Measurements from ENCODE around the gene MSMB.
"Not testable (repeated sequence)": the region's sequence is repeated elsewhere in the genome, so short reads cannot be mapped to it uniquely, and the experiment has no call there.

The MSMB gene

GRCh38 chr10:46069771-46070463, 23.8 kb upstream of the MSMB start:
- DNase-seq: no peak

- DNase-seq: no peak
These were observed 22.8 kb upstream of the MSMB start for GRCh38 chr10:46068905-46069304.

- DNase-seq: no peak
These were observed 22.0 kb upstream of the MSMB start for GRCh38 chr10:46068117-46068516.

DNA sequence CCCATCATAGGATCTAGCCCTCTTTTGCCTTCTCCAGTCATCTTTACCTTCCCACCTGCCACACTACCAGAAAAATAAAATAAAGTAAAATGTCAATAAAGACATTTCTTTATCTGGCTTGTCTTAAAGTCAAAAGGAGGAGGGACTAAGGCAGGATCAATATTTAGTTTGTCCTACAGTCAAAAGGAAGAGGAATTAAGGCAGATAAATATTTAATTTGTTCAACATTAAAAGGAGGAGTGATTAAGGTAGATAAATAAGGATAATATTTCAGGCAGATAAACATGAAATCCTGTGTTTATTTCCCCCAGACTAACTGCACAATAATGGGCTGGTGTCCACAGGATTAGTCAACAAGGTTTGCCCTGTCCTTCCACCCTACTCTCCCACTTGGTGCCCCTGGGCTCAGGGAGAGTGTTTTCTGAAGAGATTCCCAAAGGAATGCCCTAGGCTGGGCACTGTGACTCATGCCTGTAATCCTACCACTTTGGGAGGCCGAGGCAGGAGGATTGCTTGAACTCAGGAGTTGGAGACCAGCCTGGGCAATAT, 18.3 kb upstream of the MSMB start:
- DNase-seq: no peak

DNA sequence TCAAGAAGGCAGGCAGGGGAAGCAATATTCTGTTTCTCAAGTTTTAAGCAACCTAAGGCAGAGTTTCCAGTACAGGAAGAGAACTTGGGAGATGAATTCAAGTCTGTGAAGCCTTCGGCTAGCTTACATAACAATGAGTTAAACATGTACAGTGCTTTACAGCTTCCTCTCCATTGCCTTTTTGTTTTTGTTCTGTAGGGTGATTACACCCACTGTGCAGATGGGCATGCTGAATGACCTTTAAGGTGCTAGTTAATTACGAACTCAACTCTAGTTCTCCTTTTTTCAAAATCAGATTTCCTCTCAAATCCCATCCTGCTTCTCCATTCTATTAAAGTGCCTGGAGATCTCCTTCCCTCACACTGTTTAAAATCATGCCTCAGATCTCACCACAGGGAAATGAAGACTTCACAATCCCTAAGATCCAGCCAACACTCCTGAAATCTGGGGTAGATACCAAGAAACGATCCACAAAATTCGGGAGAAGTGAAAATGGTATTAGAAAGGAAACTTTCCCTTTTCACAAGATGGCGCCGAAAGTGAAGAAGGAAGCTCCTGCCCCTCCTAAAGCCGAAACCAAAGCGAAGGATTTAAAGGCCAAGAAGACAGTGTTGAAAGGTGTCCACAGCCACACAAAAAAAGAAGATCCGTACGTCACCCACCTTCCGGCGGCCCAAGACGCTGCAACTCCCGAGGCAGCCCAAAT, 16.8 kb upstream of the MSMB start:
- DNase-seq: peak; percentile 25

DNA sequence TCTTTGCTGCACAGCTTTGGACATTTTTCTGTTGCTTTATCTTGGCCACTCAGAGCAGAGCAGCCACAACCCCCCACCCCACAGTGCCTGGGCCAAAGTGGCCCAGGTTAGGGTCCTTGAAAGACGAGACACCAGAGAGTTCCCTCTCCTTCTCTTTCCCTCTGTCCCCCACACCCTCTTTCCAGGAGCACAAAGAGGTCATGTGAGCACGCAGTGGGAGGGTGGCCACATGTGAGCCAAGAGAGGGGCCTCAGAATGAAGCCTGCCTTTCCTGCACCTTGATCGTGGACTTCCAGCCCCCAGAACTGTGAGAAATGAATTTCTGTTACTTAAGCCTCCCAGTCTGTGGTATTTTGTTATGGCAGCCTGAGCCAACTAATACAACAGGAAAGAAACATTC, 14.6 kb upstream of the MSMB start:
- no peak for DNase-seq

DNA sequence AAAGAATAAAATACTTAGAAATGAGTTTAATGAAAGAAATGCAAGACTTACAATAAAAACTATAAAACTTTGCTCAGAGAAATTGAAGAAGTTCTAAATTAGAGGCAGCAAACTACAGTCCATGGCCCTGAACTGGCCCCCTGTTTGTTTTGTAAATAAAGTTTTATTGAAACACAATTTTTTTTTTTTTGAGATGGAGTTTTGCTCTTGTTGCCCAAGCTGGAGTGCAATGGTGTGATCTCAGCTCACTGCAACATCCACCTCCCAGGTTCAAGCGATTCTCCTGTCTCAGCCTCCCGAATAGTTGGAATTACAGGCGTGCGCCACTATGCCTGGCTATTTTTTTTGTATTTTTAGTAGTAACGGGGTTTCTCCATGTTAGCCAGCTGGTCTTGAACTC, 11.9 kb upstream of the MSMB start:
- not testable (repeated sequence) for DNase-seq

DNA sequence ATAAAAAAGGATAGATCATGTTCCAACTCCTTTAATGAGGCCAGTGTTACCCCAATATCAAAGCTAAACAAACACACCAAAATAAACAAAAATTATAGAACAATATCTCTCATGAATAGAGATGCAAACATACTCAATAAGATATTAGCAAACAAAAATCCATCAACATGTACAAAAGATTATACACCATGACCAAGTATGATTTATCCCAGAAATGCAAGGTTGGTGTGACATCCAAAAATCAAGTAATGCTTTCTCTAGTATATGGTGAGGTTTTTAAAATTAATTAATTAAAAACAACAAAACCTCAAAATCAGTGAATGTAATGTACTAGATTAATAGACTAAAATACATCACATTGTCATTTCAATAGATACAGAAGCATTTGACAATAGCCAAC, 11.0 kb upstream of the MSMB start:
- DNase-seq: no peak

DNA sequence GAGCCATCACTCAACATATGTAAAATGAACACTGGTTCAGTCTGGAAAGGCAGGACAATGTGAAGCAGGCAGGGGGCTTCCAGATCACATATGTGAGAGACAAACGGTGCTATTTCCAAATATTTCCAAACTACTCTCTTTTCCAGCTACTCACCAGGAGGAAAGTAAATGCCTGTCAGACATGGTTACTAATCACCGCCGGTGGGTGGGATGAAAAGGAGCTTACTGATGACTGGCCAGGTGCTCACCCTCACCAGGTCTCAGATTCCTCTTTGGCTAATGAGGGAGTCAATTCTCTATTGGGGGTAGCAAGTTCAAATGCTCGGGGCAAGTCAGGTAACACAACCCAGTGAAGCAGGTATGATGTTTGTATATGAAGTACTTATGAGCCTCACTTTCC, 9.7 kb upstream of the MSMB start:
- no peak for DNase-seq

GRCh38 chr10:46053534-46054434, 7.7 kb upstream of the MSMB start:
- no peak for DNase-seq

- DNase-seq: no peak
These were observed 6.8 kb upstream of the MSMB start for GRCh38 chr10:46052791-46053375.

DNA sequence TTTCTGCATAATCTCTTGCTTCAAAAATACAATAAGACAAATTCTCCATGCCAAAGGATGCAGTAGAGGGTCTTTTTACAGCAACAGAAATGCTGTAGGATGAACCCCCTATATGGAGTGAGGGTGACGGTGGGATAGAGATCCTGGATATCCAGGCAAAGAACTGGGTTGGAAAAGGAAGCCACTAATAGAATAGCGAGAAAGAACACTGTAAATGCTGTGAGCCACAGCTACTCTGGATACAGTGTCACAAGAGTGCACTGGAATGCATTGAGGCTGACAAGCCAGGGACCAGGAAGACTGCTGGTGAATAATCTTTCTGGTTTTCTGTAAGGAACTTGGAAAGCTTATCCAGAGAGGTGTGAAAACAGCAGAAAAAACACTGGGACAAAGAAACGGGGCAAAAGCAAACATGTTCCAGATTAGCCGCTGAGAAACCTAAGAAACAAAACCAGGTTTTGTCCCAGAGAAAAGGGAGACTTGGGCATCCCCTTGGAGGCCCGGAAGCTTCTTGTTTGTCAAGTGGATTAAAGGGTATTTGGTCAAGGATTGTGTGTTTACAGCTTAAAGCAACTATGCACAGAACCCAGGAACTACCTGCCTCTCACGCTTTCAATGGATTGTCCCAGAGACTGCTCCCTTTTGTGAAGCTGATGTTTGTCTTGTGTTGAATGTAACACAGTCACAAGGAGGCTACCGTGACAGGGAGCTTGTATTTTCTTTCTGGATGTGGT, 6.2 kb upstream of the MSMB start:
- no peak for DNase-seq

GRCh38 chr10:46050941-46051623, 5.0 kb upstream of the MSMB start:
- DNase-seq: peak; percentile 31

DNA sequence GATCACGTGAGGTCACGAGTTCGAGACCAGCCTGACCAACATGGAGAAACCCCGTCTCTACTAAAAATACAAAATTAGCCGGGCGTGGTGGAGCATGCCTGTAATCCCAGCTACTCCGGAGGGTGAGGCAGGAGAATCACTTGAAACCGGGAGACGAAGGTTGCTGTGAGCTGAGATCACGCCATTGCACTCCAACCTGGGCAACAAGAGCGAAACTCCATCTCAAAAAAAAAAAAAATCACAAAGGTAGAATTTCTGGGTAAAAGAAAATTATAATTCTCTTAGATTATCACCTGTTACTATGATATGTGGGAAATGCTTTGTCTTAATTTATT, 3.4 kb upstream of the MSMB start:
- DNase-seq: not testable (repeated sequence)

GRCh38 chr10:46048152-46048551, 2.1 kb upstream of the MSMB start:
- DNase-seq: no peak

GRCh38 chr10:46042527-46042926, 3.5 kb downstream of the MSMB start:
- DNase-seq: no peak

GRCh38 chr10:46040004-46040403, 6.1 kb downstream of the MSMB start:
- DNase-seq: no peak

DNA sequence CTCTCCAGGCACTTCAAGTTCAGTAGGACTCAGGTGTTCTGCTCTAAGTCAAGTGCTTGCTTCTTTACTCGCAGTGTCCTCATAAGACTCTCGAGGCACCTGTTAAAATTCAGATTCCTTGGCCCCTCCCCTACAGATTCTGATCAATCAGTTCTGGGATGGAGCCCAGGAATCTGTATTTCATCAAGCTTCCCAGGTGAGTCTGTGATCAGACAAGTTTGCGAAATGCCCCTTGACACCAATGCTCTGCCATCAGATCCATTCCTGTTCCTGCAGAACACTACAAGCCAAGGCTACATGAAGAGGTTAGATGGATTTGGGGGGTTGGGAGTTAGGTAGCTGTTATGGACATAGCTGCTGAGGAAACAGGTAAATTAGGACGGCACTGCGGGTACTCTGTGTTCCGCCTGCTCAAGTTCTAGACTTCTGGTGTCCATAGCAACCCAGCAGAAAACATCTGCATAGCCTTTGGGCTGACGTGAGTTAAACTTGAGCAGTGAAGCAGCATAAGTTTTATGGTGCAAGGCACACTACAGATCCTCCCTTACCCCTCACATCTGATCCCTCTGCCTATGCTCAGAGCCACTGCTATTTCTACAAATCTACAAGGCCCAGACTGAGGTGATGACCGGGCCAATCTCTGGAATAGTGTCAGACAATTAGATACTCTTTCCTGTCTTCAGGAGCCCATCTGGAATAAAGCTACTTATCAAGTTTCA, 8.8 kb downstream of the MSMB start:
- DNase-seq: no peak

- no peak for DNase-seq
These were observed 9.9 kb downstream of the MSMB start for GRCh38 chr10:46035923-46036849.

GRCh38 chr10:46033602-46034011, 12.5 kb downstream of the MSMB start:
- peak; percentile 60 for DNase-seq

Data from suppressor macrophage treated with lipopolysaccharide for 4 hours (primary cell).